HG02571 (cell line): ENCODE results near the gene PIGK.

Experiments used
- ATAC-seq: cut with Tn5 transposase; IDR thresholded peaks from one replicate; pipeline ENCODE4 v1.9.1; 2021; ENCODE audit warnings: mild to moderate bottlenecking, moderate library complexity; ENCODE audit not compliant: unreplicated experiment

Gene PIGK

GRCh38 chr1:77044133-77044849 is 174.9 kb downstream of the PIGK start:
- ATAC-seq, result no peak

GRCh38 chr1:77040826-77041225 is 178.4 kb downstream of the PIGK start:
- ATAC-seq, result no peak

DNA sequence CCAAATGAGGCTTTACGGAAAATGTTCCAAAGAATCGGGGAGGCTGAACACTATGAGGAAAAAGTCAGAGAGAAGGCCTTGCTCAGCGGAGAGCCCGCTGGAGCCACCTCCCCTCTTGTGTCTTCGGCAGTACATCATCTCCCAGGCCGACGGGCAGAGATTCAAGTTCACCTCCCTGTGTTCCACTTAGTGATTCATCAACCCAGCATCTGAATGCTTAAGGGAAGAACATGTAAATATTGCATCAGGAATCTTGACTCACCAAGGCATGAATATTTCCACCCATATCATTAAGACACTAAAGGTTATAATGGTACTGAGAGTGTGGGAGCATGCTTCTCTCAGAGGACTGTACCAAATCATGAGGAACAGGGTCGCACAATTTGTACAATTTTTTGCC is 179.5 kb downstream of the PIGK start:
- ATAC-seq, result no peak

DNA sequence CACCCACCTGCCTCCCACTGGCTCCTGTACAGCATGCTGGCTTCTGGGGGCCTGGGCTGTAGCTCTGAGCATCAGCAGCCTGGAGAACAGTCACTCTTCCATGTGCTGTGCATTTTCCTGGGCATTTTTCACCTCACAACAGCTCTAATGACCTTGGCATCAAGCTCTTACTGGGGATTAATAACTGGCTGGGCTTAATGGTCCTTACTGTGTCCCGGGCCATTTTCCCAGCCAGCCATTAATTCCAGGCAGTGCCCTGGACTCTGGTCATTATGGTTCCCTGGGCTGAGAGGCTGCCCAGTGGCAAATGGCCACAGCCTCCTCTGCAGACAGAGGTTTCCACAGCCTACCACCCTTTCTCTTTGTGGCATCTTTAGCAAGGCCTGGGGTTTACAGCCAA is 180.1 kb downstream of the PIGK start:
- ATAC-seq, result no peak
